Panc1 (cell line): ENCODE measurements around the gene SMAD7. TPM values are rescaled to one million over a fixed set of nuclear protein-coding genes. Genes with fewer than 3 reads are reported as not detected.

ENCODE experiments used
- ATAC-seq: fragments of 200-7000 bp; cut with Tn5 transposase; 2 replicates; pipeline ENCODE4 v1.9.1; 2020; ENCODE audit warnings: mild to moderate bottlenecking, moderate library complexity
- BruUV-seq: library from RNA; stranded (reverse); fragments of 400-500 nt; replicated peaks from 2 replicates; lab custom pipeline; 2021; lab: Mats Ljungman, UMichigan
- CTCF ChIA-PET: fragments of 300-600 bp; sonication (Branson Sonifier 250); formaldehyde crosslinking; loops from one replicate; lab custom pipeline; 2022; ENCODE audit warnings: antibody characterized with exemption; lab: Charles Lee
- POLR2A ChIA-PET: fragments of 300-600 bp; sonication (Branson Sonifier 250); formaldehyde crosslinking; loops from one replicate; lab custom pipeline; 2022; ENCODE audit warnings: antibody characterized with exemption; lab: Charles Lee
- DNase-seq: peaks from one replicate; pipeline ENCODE4 v3.0.0-alpha.2; 2010; ENCODE audit warnings: low read depth, low spot score
- H3K27ac ChIP-seq: 2 replicates; pipeline ENCODE4 v1.5.1; 2011; ENCODE audit warnings: mild to moderate bottlenecking, low read length, inconsistent platforms
- H3K27me3 ChIP-seq: fragments of 200-500 bp; sonication (Bioruptor generic); 2 replicates; pipeline ENCODE4 v1.6.0; 2014; ENCODE audit warnings: low read length, inconsistent platforms; ENCODE audit not compliant: control insufficient read depth, insufficient read depth
- H3K36me3 ChIP-seq: fragments of 200-500 bp; sonication (Bioruptor generic); 2 replicates; pipeline ENCODE4 v1.5.1; 2014; ENCODE audit warnings: inconsistent platforms, mild to moderate bottlenecking, low read length, moderate library complexity; ENCODE audit not compliant: control insufficient read depth, insufficient read depth
- H3K4me1 ChIP-seq: 2 replicates; pipeline ENCODE4 v1.5.1; 2011; ENCODE audit warnings: inconsistent platforms, mild to moderate bottlenecking, low read length, moderate library complexity; ENCODE audit not compliant: control insufficient read depth, insufficient read depth
- H3K4me3 ChIP-seq, 2 experiments: 2 replicates each; pipeline ENCODE4 v1.5.1; 2011 to 2012; ENCODE audit warnings: low read depth in 2 of 2, low read length in 2 of 2, mild to moderate bottlenecking in 2 of 2, inconsistent platforms in 1 of 2, moderate library complexity in 1 of 2
- H3K9me3 ChIP-seq: fragments of 200-500 bp; sonication (Bioruptor generic); 2 replicates; pipeline ENCODE4 v1.5.1; 2014; ENCODE audit warnings: low read depth, mild to moderate bottlenecking, inconsistent platforms, low read length, moderate library complexity; ENCODE audit not compliant: control insufficient read depth, insufficient read depth
- CTCF ChIP-seq: fragments of 450-650 bp; IDR thresholded peaks from 2 replicates; pipeline ENCODE4 v1.5.1; 2017; ENCODE audit warnings: mild to moderate bottlenecking
- POLR2AphosphoS5 ChIP-seq: IDR thresholded peaks from 2 replicates; pipeline ENCODE4 v1.6.1; 2012; ENCODE audit warnings: mild to moderate bottlenecking, low read depth, low read length, moderate library complexity
- REST ChIP-seq, 2 experiments: IDR thresholded peaks; 2 replicates each; pipeline ENCODE4 v1.6.1; 2011 to 2012; ENCODE audit warnings: low read depth in 2 of 2, control low read depth in 1 of 2, low read length in 1 of 2, mild to moderate bottlenecking in 1 of 2, moderate library complexity in 1 of 2; ENCODE audit not compliant: insufficient read depth in 1 of 2
- SIN3A ChIP-seq: IDR thresholded peaks from 2 replicates; pipeline ENCODE4 v1.6.1; 2012; ENCODE audit warnings: low read depth, mild to moderate bottlenecking, low read length, moderate library complexity, borderline replicate concordance; ENCODE audit not compliant: insufficient read depth
- TCF7L2 ChIP-seq: IDR thresholded peaks from 2 replicates; pipeline ENCODE4 v1.6.1; 2011; ENCODE audit warnings: mild to moderate bottlenecking, low read depth, low read length, inconsistent platforms
- in situ Hi-C: cut with HindIII; loops from 2 replicates; pipeline ENCODE4 v1.10.0; 2016; ENCODE audit warnings: low sequenced_read_pairs, low pct_unique_long_range_greater_than_20kb
- intact Hi-C: fragments of 100-400 bp; cut with micrococcal nuclease; formaldehyde crosslinking; loops from one replicate; pipeline ENCODE4 v1.10.0; 2022; ENCODE audit not compliant: unreplicated experiment
- total RNA-seq: library from RNA; stranded (reverse); gene quantifications from one replicate; pipeline ENCODE4 v1.2.1, GENCODE V29; 2021; ENCODE audit not compliant: unreplicated experiment

Gene SMAD7
- total RNA-seq, 1 experiment from 2014 or later, result 21.3 TPM

GRCh38 chr18:48993586-48993985 lies 42.8 kb upstream of the SMAD7 start:
- Histone ChIP-seq H3K36me3 (no peaks in the 10 kb centered on the region), H3K27me3 (no peaks in the 10 kb centered on the region), H3K9me3 (no peaks in the 10 kb centered on the region), H3K27ac (no peak overlapping the region), H3K4me1 (peaks cover 62% of the 10 kb centered on the region), H3K4me3 (no peak overlapping the region)
- CTCF ChIA-PET, result no interaction called here
- TF ChIP-seq CTCF (no peak), POLR2AphosphoS5 (no peak), SIN3A (no peak), REST (IDR thresholded peaks at IDR 0.05; ENCODE audit: insufficient read depth in 1 of 2, low read depth in 2 of 2, low read length in 1 of 2) (no peak)
- ATAC-seq (no peak), DNase-seq (no peak)
- POLR2A ChIA-PET, result no interaction called here
- intact Hi-C loops, result no loop called here
- in situ Hi-C loops, result no loop called here
- no TSS peak for BruUV-seq

GRCh38 chr18:48992791-48993555 lies 42.2 kb upstream of the SMAD7 start:
- no TSS peak for BruUV-seq
- POLR2A ChIA-PET, result no interaction called here
- in situ Hi-C loops, result no loop called here

More at GRCh38 chr18:48992791-48993555, 42.2 kb upstream of the SMAD7 start:
- DNase-seq, result no peak
- no peaks in the 10 kb centered on the region for H3K9me3 ChIP-seq
- ATAC-seq, result no peak
- no peak for TF ChIP-seq SIN3A
- TF ChIP-seq CTCF, result no peak
- no peak for TF ChIP-seq TCF7L2
- no peak for TF ChIP-seq POLR2AphosphoS5
- no peak for TF ChIP-seq REST (IDR thresholded peaks at IDR 0.05; ENCODE audit: insufficient read depth in 1 of 2, low read depth in 2 of 2, low read length in 1 of 2)
- H3K4me1 ChIP-seq, result peaks cover 55% of the 10 kb centered on the region
- CTCF ChIA-PET, result no interaction called here
- intact Hi-C loops, result no loop called here
- no peaks in the 10 kb centered on the region for H3K27me3 ChIP-seq
- H3K36me3 ChIP-seq, result no peaks in the 10 kb centered on the region
- no peak overlapping the region for H3K27ac ChIP-seq
- no peak overlapping the region for H3K4me3 ChIP-seq
